Activated CD4-positive, alpha-beta T cell treated with anti-CD3 and anti-CD28 coated beads, Interleukin-2, amount 50 U/mL, for 24 hours (primary cell): ENCODE data around the gene LINGO1.

ENCODE experiments used
- DNase-seq, 2 donors: peaks; one replicate each; pipeline ENCODE4 v3.0.0-alpha.2; 2020; ENCODE audit warnings: low read depth in 1 of 2, low spot score in 1 of 2

Gene LINGO1

DNA sequence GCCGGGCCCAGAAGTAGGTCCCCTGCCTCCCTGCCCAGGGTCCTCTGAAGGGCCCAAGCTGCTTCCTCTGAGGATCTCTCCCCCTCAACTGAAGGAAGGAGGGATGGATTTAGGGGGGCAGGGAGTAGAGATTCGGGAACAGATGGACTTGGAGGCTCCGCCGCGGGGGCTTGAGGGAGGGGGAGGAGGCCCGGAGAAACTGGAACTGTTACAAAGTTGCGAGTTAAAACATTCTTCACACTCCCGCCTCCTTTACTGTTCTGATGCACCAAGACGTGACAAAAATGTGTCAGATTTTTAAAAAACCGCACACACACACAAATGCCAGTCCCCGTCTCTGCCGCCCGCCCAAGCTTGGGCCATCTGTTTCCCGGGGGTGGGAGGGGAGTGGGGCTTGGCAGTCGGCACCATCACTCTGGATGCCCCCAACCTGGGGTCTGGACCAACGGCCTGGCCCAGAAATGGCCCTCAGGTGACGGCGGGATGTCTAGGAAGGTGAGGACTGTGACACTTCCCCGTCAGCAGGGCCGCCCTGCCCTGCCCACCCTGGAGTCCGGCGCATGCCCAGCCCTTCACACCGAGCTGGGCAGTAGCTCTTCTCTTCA, 25.0 kb upstream of the LINGO1 start:
- DNase-seq, result no peak

DNA sequence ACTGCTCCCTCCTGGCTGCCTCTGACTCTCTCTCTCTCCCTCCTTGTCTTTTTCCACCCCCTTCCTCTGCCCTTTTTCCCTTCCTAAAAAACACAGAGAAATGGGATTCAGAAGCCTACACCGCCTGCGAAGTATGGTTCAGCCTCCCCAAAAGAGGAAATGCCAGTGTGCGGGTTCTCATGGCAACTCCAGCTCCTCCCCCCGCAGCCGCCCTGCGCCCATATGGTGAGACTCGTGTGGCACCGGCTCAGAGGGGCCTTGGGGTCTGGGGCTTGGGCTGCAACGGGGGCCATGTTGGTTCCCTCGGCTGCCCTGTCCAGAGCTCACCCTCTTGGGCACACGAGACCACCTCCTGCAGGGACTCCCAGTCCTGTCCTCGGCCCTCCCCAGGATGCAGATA, 23.6 kb upstream of the LINGO1 start:
- DNase-seq, result no peak

DNA sequence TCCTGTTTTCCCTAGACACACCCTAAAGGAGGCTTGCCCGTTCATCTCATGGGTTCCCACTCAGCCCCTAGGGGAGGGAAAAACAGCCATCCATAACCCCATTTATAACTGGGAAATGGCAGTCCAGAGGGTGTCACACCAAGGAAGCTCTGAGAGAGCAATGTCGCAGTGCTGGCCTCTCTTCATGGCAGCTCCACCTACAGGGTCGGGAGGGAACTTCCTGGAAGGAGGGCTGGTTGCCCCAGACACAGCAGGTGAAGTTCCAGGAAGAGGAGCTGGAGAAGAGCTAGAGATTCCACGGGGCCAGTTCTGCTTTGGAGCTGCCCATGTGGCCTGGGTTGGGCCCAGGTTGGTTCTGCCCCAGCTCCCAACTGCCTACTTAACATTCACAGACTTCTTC, 22.3 kb upstream of the LINGO1 start:
- DNase-seq, result no peak

DNA sequence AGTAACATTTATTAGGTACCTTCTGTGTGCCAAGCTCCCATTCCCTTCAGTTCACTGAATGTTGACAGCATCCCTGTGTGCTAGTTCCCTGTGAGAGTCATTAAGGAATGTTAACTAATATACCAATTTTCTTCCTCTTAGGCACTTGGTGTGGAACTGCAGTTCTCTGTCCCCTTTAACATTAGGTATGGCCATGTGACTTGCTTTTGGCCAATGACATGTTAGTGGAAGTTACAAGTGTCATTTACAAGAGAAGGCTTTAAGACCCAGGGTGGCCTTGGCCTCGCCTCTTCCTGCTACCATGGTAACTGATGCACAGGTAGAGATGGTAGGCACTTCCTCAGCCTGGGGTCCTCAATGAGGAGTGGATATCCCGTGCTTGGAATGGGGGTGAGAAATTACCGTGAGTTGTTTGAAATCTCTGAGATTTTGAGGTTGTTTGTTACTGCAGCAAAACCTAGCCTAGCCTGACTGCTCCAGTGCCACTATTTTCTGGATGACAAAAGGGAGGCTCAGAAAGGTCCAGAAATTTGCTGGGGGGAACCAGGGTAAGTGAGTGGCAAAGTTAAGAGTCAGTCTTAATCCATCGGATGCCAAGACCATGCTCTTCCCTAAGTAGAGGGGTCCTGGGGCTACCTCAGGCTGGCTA, 21.2 kb upstream of the LINGO1 start:
- no peak for DNase-seq

DNA sequence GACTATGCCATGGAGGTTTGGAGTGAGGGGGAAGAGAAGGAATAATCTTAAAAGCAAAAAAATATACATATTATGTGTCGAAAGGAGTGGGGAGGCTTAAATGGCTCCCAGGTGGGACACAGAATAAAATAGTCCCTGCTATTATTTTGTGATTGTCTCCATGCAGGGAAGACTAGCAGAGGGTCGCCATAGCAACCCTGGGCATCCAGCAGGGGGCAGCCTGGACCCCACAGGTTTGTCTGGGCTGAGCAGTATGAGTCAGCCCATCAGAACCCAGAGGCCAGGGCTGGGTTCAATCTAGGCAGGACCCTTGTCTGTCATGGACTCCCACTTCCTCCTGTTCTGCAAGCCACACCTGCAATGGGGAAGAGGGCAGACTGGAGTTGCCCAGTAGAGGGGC, 17.6 kb upstream of the LINGO1 start:
- DNase-seq, result no peak

DNA sequence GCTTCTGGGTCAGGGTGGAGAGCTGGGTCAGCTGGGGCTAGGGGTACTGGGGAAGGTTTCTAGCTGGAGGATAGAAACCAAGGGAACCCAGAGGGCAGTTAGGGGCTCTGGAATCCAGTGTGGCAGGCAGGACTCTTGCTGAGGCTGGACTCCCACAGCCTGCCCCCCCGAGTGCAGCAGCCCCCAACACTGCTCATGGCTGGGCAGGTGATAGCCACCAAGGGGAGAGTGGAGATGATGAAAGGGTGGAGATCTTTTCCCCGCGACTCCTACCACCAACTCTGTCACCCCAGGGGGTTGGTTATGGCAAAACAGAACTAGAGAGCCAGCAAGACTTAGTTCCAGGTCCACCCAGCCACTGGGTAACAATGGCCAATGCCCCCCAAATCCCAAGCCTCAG, 16.9 kb upstream of the LINGO1 start:
- no peak for DNase-seq

DNA sequence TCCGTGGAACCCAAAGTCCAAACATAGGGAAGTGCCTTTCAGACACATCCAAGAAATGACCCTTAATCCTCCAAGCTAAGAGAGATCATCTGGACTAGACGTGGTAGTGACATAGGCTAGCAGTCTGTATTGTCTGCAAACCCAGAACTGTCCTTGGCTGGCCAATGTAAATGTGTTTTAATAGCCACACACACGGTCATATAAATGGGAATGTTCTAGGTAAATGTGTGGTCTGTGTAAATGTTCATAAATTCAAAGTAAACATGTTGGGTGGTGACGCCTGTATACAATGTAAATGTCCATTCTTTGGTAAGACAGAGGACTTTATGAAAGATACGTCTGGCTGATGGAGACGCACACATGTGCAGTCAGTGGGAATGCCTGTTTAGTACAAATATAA, 16.3 kb upstream of the LINGO1 start:
- no peak for DNase-seq

DNA sequence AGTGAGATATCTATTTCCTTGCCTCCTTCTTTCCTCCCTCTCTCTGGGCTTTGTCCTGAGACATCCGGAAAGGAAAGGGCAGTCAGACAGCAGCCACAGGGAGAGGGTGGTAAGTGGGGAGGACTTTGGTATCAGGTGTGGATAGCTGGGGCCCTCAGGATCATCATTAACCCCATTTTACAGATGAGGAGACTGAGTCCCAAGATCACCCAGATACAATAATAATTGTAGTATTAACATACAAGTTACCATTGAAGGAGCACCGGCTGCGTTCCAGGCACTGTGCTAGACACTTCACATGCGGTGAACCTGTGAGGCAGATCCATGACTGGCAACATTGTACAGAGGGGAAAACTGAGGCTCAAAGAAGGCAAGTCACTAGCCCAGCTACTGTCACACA, 15.2 kb upstream of the LINGO1 start:
- no peak for DNase-seq

DNA sequence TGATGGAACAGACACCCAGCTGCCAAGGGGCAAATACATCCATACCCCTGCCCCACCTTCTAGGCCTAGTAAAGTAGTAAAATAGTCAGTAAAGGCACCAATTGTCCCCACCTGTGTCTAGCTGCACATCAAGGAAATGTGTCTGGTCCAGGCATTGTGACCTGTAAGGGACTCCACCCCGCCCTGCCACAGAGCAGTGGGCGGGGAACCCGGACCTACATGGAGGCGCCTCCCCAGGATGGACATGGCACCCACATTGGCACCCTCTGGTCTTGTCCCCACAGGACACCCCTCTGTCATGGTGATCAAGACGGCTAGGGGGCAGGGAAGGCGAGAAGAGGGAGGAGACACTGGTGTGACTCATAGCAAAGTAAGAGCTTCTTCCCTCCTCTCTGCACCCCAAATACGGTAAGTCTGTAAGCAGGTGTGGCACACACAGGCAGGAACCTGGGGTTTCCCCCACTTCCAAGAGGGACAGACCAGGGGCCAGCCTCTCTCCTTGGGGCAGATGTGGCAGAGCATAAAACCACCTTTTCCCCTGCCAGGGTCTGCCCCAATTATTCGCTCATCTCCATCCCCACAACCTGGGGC, 13.5 kb upstream of the LINGO1 start:
- DNase-seq, result no peak

DNA sequence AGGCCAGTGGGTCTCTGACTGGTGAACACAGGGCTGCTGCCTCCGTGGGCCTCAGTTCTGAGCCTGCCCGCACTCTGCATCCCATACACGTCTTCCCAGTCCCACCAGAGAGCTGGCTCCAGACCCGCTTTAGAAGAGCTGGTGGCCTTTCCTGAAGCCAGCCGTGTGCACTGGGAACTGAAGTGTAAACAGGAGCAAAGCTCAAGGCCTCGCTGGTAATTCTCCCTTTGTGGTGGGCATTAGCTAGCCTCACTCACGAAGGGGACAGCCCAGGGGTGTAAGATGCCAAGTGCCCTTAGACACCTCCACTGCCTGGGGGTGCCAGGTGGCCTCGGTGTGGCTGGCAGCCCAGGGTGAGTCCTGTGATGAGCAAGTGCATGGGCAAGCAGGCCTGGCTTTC, 12.9 kb upstream of the LINGO1 start:
- DNase-seq, result no peak

DNA sequence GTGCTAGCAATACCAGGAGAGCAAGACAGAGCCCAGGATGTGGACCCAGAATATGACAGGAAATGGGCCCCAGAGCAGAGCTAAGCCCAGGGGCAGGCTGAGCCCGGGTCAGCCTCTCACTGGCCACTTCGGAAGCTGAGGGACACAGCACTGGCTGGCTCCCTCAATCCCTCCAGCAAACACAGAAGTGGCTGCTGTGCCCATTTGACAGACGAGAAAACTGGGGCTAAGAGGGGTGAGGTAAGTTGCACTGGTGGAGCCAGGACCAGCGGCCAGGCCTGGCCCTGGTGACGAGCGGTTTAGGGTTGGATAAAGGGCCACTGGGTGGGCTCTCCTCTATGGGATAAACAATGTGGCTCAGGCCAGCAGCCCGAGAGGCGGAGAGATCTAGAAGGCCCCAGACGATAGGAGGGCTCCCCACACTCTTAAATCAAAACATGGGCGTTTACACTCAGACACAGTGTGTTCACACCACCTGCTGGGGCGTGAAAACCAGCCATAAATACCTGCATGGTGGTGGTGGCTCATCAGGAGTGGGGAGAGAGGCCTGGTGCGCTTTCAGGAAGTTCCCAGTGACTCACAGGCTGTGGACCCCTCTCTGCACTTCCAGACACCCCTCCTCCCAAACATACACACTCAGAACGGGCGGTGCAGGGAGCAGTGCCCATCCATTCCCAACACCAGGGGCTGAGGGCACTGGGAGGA, 12.0 kb upstream of the LINGO1 start:
- DNase-seq, result no peak

DNA sequence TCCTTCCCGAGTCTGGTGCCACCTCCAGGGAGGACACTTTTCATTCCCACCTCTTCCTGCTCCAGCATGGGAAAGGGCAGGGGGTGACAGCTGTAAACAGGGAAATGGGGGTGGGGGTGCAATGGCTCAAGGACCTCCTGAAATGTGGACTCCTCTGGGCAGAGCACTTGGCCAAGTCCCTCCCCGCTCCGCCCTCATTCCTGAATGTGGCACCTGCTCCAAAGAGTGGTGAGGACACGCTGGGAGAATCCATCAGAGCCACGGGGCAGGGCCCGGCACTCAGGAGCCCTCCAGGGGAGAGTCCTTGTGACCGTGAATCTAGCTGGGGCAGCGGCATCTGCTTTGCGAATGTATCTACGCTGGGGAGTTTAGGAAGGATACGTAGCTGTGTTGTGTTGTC, 11.1 kb upstream of the LINGO1 start:
- no peak for DNase-seq

DNA sequence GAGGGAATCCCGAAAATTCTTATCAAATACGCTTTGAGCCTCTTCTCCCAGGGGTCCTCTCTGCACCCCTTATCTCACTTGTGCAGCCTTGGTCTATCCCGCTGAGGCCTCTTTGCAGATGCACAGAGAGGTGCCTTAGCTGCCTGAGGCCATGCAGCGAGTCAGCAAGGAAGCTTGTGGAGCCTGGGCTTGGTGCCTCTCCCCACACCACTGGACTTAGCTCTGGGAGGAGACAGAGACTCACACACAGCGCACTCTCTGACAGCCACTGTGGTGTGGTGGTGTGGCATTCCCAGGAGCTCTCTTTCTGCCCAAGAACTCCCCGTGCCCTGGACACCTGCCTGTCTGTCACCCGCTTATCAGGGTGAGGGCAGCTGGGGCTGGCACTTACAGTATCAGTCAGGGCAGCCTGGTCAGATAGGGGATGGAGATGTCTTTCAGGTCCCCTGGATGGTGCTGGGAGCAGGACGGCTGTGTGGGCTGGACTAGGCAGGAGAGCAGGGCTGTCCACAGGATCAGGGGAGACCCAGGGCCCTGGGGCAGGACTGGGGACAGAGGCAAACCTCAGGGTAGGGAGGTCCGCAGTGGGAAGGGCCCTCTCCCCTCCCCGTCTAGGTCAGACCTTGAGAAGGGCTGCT, 10.2 kb upstream of the LINGO1 start:
- DNase-seq, result no peak

DNA sequence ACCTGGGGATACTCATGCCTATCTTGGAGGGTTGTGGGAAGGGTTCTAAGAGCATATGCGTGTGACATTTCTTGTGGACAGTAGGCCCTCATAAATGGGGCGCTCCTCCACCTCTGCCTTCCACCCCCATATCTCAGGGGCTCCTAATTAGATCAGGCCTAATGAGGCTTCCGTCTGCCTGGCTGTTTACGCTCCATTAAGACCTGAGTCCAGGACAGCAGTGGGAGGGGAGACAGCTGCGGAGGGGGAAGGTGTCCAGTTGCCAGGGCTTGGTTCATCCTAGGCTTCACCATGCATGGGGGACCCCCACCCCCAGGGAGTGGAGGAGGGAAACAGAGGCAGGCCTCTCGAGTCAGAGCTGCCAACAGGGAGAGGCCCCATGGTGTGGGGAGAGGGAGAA, 9.3 kb upstream of the LINGO1 start:
- DNase-seq, result no peak

DNA sequence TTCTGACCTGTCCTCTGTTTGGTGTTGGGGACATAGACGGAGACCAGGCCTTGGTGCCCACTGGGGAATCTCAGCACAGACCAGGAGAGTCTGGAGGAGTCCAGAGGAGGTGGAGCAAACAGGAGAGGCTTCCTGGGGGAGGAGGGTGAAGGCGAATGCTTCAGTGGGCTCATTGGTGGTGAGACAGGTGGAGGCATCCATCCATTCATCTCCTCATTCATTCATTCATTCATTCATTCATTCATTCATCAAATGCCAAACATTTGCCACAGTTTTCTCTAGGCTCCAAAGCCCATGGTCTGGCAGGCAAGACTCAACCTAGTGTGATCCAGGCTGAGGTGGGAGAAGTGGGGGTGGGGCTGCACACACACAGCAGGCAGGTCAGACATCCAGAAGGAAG, 7.9 kb upstream of the LINGO1 start:
- DNase-seq, result no peak

DNA sequence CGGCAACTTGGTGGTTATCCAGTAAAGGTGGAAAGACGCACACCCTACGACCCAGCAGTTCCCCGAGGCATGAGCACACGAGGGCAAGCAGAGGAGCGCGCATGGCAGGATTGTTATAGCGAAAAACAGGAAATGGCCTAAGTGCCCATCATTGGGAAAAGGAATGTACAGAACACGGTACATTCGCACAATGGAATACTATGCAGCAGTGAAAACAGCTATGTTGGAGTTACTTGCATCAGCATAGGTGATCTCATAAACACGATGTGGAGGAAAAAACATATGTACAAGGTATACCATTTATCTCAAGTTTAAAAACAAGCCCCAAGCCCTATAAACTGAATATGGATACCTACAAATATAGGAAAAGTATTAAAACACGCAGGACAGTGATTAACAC, 6.7 kb upstream of the LINGO1 start:
- DNase-seq, result no peak

DNA sequence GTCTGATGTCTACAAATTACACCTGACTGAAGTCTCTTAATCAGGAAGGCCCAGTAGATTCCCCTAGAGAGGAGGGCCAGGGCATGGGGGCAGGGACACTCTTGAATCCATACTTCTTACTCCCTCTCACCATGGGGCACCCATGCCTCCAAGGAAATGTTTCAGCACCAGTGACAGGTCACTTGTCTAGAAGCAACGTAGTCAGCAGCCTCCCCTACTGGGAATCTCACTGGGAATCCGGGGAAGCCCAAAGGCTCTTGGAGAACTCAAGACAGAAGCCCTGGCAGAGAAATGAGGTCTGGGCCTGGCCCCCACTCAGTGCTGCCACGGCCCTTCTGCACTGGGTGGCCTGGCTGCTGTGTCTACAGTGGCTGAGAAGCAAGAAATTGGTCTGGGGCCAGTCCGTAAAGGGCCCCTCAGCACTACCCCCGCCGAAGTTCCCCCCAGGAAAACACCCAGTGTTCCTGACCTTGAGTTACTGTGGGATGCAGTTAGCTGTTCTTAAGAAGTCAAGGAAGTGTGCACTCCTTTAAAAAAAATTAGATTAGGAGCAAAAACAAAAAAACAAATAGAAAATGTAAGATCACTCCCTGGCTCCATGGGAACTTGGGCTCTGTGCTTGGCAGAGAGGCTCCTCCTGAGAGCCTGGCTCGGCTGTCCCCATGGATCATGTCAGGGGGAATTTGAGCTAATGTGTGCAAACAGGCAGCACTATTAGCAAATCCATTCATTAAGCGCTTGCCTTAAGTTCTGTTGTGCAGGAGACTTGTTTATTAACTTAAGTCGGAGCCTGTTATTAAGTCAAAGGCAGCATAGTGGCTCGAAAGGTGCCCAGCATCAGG, 5.4 kb upstream of the LINGO1 start:
- DNase-seq, result no peak

DNA sequence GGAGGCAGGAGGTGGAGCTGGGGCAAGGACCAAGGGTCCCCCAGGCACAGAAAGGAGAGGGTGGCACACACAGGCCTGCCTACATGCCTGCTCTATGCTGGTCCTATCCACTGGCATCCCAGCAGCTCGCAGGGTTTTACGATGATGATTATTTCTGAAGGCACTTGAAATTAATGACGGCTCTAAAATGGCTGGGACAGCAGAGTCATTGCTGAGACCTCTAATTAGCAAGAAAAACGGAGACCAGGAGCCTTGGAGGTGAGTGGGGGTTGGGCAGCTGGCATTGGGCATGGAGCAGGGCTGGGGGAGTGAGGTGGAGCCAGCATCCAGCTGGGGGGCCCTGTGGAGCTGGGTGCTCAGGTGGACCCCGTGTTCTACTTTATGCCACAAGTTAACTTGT, 3.5 kb upstream of the LINGO1 start:
- no peak for DNase-seq

DNA sequence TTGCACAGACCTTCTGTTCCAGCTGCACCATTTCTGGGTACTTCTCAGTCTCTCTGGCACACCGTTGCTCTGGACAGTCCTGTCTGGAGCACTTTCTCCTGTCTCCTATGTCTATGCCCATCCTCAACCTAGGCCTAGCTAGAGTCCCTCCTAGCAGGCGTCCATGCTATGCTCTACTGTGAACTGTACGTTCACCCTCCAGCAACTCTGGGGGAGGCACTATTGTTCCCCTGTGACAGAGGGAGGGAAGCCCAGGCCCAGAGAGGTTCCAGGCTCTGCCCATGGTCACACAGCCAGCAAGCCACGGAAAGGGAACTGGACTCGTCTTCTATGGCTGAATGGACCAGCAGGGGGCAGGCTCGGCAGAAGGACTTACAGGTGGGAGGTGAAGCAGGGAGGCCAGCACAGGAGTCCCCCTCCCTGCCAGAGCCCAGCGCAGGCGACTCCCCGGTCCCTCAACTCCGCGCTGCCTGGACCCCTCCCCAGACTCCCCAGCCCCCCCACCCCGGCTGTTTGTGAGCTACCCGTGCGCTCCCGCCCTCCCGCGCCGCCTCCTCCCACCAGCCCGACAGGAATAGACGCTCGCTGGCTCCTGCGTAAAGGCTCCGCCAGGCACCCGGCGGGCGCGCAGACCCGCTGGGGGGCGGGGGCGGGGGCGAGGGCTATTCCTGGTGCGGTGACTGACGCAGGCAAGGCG, 1.7 kb upstream of the LINGO1 start:
- peak; percentile 24 to 37 for DNase-seq

DNA sequence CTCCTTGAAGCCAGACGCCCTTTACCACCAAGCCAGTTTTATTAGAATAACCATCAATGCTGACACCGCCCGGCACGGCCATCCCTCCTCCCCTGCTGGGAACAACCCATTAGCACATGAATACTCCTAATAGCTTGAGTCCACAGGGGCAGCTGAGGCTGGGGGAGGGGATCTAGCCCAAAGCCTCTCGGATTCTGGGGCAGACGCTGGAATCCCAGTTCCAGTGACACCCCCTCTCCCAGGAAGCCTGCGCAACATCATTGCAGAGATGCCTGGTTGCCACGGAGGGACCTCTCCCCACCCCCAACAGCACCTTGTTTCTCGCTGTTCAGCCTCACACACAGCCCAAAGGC, 1.2 kb upstream of the LINGO1 start:
- DNase-seq, result no peak
